Measurements from ENCODE around the gene PRKCA. TPM values are rescaled to one million over a fixed set of nuclear protein-coding genes. Genes with fewer than 3 reads are reported as not detected.

PRKCA gene
- total RNA-seq, 4 donors from 2014 or later, result 26.0 to 89.0 (median 32.8) TPM

GRCh38 chr17:66541461-66542128, 239.2 kb downstream of the PRKCA start:
- H3K36me3 ChIP-seq, result no peaks in the 10 kb centered on the region
- no peaks in the 10 kb centered on the region for H3K9me3 ChIP-seq
- no peak overlapping the region for H3K4me3 ChIP-seq
- peaks cover 3 to 42% (median 26%) of the 10 kb centered on the region in 3 donors for H3K4me1 ChIP-seq
- TF ChIP-seq EP300 (IDR thresholded peaks at IDR 0.05) (no peak), POLR2A (IDR thresholded peaks at IDR 0.05) (no peak), POLR2AphosphoS5 (IDR thresholded peaks at IDR 0.05) (no peak), CTCF (IDR thresholded peaks at IDR 0.05) (no peak)
- no peaks in the 10 kb centered on the region for H3K27me3 ChIP-seq
- ATAC-seq, result no peak
- 40 to 43% methylated on average over 8 of the region's 8 CpGs for WGBS, 2 donors (ENCODE audit: low coverage in 1 of 2)
- peak overlapping the region in 3 of 4 donors; percentile 73 to 84 (median 79) for H3K27ac ChIP-seq

- WGBS, 2 donors (ENCODE audit: low coverage in 1 of 2), result 44% methylated on average over 4 of the region's 4 CpGs
- no peak for TF ChIP-seq EP300 (IDR thresholded peaks at IDR 0.05)
- no peak for TF ChIP-seq POLR2AphosphoS5 (IDR thresholded peaks at IDR 0.05)
- no peaks in the 10 kb centered on the region for H3K9me3 ChIP-seq
- H3K4me3 ChIP-seq, result no peak overlapping the region
- H3K27me3 ChIP-seq, result no peaks in the 10 kb centered on the region
- peaks cover 3 to 42% (median 26%) of the 10 kb centered on the region in 3 donors for H3K4me1 ChIP-seq
- H3K36me3 ChIP-seq, result no peaks in the 10 kb centered on the region
- ATAC-seq, result no peak
- peak overlapping the region in 3 of 4 donors; percentile 73 to 84 (median 79) for H3K27ac ChIP-seq
Observed at GRCh38 chr17:66542129-66542966, 239.9 kb downstream of the PRKCA start.

- Histone ChIP-seq H3K9me3 (no peaks in the 10 kb centered on the region), H3K36me3 (no peaks in the 10 kb centered on the region), H3K27ac (no peak overlapping the region), H3K4me1 (peaks cover 3 to 42% (median 26%) of the 10 kb centered on the region in 3 donors), H3K4me3 (no peak overlapping the region), H3K27me3 (no peaks in the 10 kb centered on the region)
- TF ChIP-seq CTCF (IDR thresholded peaks at IDR 0.05) (no peak), POLR2AphosphoS5 (IDR thresholded peaks at IDR 0.05) (no peak), POLR2A (IDR thresholded peaks at IDR 0.05) (no peak), EP300 (IDR thresholded peaks at IDR 0.05) (no peak)
- WGBS, 2 donors (ENCODE audit: low coverage in 1 of 2), result 49 to 87% methylated on average over 3 of the region's 3 CpGs
- ATAC-seq, result no peak
Observed at GRCh38 chr17:66542967-66543520, 240.6 kb downstream of the PRKCA start.

- Histone ChIP-seq H3K27ac (peak overlapping the region in 1 of 4 donors; percentile 25), H3K4me1 (peaks cover 3 to 42% (median 26%) of the 10 kb centered on the region in 3 donors), H3K36me3 (no peaks in the 10 kb centered on the region), H3K4me3 (no peak overlapping the region), H3K27me3 (no peaks in the 10 kb centered on the region), H3K9me3 (no peaks in the 10 kb centered on the region)
- no peak for TF ChIP-seq EP300 (IDR thresholded peaks at IDR 0.05)
- TF ChIP-seq CTCF (IDR thresholded peaks at IDR 0.05), result no peak
- no peak for TF ChIP-seq POLR2A (IDR thresholded peaks at IDR 0.05)
- no peak for TF ChIP-seq POLR2AphosphoS5 (IDR thresholded peaks at IDR 0.05)
- no peak for ATAC-seq
- 80 to 88% methylated on average over 2 of the region's 2 CpGs for WGBS, 2 donors (ENCODE audit: low coverage in 1 of 2)
Observed at GRCh38 chr17:66543526-66543925, 241.1 kb downstream of the PRKCA start.

GRCh38 chr17:66545918-66546317, 243.5 kb downstream of the PRKCA start:
- Histone ChIP-seq H3K36me3 (no peaks in the 10 kb centered on the region), H3K4me1 (peaks cover 3 to 37% (median 14%) of the 10 kb centered on the region in 3 donors), H3K27ac (no peak overlapping the region), H3K4me3 (no peak overlapping the region), H3K27me3 (no peaks in the 10 kb centered on the region), H3K9me3 (no peaks in the 10 kb centered on the region)
- TF ChIP-seq POLR2A (IDR thresholded peaks at IDR 0.05), result no peak
- no peak for TF ChIP-seq CTCF (IDR thresholded peaks at IDR 0.05)
- TF ChIP-seq POLR2AphosphoS5 (IDR thresholded peaks at IDR 0.05), result no peak
- TF ChIP-seq EP300 (IDR thresholded peaks at IDR 0.05), result no peak
- WGBS, 2 donors (ENCODE audit: low coverage in 1 of 2), result 81 to 84% methylated on average over 2 of the region's 2 CpGs
- ATAC-seq, result no peak

Measured in gastroesophageal sphincter (tissue), 4 donors.